Activated naive CD8-positive, alpha-beta T cell (primary cell): ENCODE data around the gene RANBP6.
"Not testable (repeated sequence)": the region's sequence is repeated elsewhere in the genome, so short reads cannot be mapped to it uniquely, and the experiment has no call there.

Experiments used
- H3K27ac Mint-ChIP-seq: one replicate; pipeline ENCODE4 v1.8.0; 2021; ENCODE audit warnings: mixed read lengths
- H3K27me3 Mint-ChIP-seq: one replicate; pipeline ENCODE4 v1.8.0; 2021; ENCODE audit warnings: mixed read lengths
- H3K36me3 Mint-ChIP-seq: one replicate; pipeline ENCODE4 v1.8.0; 2021; ENCODE audit warnings: mixed read lengths
- H3K4me1 Mint-ChIP-seq: one replicate; pipeline ENCODE4 v1.8.0; 2021; ENCODE audit warnings: low read depth, mixed read lengths
- H3K4me3 Mint-ChIP-seq: one replicate; pipeline ENCODE4 v1.8.0; 2021; ENCODE audit warnings: mild to moderate bottlenecking, mixed read lengths
- H3K9me3 Mint-ChIP-seq: one replicate; pipeline ENCODE4 v1.8.0; 2021; ENCODE audit warnings: low read depth, mixed read lengths

Gene RANBP6

DNA sequence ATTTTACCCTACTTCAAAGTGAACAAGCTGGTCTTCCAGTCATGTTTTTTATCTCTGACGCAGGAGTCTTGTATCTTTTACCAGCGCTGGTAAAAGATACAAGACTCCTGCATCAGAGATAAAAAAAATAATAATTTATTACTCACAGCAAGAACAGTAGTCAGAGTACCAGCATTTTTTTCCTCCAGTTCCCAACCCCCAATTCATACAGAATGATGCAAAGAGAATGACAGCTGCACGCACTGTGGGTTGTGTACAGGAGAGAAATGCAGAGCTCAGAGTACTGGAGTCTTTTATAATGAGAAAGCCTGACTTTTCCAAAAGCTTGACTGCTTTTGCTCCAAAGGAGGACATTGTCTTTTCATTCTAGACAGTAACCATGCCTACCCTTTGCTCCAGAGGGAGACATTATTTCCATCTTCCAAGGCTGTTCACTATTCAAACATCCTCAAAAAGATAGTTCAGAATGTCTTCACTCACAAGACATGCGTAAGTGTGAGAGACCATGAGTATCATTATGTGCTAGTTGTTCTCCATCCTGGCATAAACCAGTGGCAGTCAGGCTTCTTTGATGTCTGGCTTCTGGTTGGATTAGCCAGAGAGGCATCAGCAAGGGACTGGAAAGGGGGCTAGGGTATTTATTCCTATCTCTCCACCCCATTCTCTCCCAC, 14.3 kb upstream of the RANBP6 start:
- peaks cover 3% of the 10 kb centered on the region for H3K27me3 Mint-ChIP-seq
- H3K9me3 Mint-ChIP-seq = no peaks in the 10 kb centered on the region

DNA sequence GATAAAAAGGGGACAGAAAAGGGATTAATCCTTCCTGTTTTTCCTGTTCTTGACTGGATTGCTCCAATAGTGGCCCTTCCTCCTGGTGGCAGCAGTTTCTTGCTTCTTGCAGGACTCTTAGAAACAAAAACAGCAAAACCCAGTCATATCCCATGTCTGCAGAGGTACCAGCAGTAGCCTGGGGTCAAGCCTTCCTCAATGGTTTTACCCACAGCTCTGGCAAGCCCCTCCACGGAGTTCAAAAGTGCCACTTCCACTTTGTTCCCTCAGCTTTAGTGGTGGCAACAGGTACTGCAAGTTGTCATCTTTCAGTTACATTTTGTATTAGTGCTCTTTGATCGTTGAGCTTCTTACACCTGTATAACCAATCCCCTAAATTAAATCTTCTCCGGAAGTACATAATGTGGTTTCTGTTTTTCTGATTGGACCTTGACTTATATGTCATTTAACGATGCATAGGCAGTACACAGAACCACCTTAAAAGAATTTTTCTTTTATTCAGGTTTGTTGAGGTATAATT, 8.7 kb upstream of the RANBP6 start:
- Mint-ChIP-seq H3K27ac (no peak overlapping the region), H3K9me3 (no peaks in the 10 kb centered on the region)

More for the DNA sequence above, 14.3 kb upstream of the RANBP6 start:
- H3K27ac Mint-ChIP-seq = no peak overlapping the region
- H3K36me3 Mint-ChIP-seq = no peaks in the 10 kb centered on the region
- H3K4me3 Mint-ChIP-seq = no peak overlapping the region
- no peaks in the 10 kb centered on the region for H3K4me1 Mint-ChIP-seq

DNA sequence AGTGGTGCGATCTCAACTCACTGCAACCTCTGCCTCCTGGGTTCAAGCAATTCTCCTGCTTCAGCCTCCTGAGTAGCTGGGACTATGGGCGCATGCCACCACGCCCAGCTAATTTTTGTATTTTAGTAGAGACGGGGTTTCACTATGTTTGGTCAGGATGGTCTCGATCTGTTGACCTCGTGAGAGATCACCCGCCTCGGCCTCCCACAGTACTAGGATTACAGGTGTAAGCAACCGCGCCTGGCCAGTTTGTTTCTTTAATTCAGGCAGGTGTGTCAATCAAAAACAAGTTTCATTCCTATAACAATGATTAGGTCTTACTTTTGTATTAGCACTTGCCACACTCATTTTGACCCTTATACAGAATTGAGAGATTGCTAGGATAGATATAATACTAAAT, 1.6 kb upstream of the RANBP6 start:
- peaks cover 32% of the 10 kb centered on the region for H3K4me1 Mint-ChIP-seq
- H3K27ac Mint-ChIP-seq, H3K9me3 Mint-ChIP-seq, H3K27me3 Mint-ChIP-seq, H3K4me3 Mint-ChIP-seq: not testable (repeated sequence)
- H3K36me3 Mint-ChIP-seq = peaks cover 21% of the 10 kb centered on the region

More for the DNA sequence above, 8.7 kb upstream of the RANBP6 start:
- Mint-ChIP-seq H3K4me3 (no peak overlapping the region), H3K4me1 (peaks cover 2% of the 10 kb centered on the region), H3K36me3 (no peaks in the 10 kb centered on the region), H3K27me3 (no peaks in the 10 kb centered on the region)

DNA sequence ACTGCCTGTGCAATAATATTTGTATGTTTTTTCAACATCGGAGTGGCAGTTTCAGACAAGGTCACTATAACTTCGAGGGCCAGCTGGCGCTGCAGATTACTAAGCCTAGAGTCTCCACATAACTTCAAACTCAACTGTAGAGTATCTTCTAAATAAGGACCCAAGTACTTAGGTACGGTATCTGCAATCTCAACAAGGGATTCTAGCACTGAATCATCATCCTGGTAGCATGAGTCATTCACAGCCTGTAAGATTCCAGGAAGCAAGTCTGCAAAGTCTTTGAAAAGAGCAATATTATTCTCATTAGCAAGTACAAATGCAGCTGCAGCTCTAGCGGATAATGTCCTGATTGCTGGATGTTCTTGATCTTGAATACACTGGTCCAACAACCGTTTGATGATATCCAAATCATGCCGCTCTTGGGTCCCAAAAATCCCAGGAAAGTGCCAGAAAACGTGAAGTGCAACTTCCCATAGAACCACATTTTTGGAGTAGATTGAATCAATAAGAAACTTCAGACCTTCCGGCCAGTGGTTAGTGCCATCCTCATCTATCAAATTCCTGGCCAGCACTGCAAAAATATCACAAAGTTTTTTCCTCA, 654 bp downstream of the RANBP6 start:
- peak overlapping the region; percentile 97 for H3K27ac Mint-ChIP-seq
- peak overlapping the region; percentile 98 for H3K4me3 Mint-ChIP-seq
- peaks cover 30% of the 10 kb centered on the region for H3K36me3 Mint-ChIP-seq
- H3K27me3 Mint-ChIP-seq = no peaks in the 10 kb centered on the region
- peaks cover 10% of the 10 kb centered on the region for H3K9me3 Mint-ChIP-seq
- H3K4me1 Mint-ChIP-seq = peaks cover 41% of the 10 kb centered on the region

DNA sequence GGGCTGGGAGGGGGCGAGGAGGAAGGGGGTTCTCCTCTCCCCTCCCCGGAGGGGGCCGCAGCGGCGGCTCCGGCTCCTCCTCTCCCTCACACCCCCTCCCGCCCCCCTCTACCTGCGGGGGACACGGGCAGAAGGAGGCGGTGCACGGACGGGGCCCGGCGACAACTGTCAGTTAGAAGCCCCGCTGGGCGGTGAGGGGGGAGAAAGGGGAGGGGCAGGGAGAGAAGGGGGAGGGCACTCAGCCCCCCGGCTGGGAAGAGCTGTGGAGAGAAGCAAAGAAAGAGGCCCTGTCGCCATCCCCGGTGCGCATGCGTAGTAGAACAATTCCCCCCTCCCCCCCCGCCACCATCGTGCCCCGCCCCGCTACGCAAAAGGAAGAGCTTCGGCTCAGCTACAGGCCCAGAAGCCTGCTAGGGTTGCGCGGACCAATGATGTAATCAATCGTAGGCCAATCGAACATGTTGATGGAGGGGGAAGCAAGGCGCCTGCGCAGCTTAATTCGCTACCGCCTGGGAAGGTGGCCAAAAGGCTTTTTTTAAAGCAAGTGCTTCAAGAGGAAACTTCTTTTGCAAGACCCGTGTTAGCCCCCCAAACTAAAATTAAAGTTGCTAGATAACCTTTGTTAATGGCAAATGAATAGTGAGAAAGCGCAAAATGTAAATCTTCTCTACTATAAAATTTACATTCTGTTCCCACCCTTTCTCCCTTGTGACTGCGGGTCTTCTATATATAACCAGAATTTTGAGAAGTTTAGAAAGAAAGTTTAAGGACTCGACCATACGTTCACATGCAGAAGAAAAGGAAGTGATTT, 7.0 kb downstream of the RANBP6 start:
- Mint-ChIP-seq H3K27ac (peak overlapping the region; percentile 83), H3K27me3 (no peaks in the 10 kb centered on the region), H3K9me3 (peaks cover 10% of the 10 kb centered on the region), H3K4me3 (peak overlapping the region; percentile 85), H3K36me3 (peaks cover 26% of the 10 kb centered on the region), H3K4me1 (peaks cover 58% of the 10 kb centered on the region)

DNA sequence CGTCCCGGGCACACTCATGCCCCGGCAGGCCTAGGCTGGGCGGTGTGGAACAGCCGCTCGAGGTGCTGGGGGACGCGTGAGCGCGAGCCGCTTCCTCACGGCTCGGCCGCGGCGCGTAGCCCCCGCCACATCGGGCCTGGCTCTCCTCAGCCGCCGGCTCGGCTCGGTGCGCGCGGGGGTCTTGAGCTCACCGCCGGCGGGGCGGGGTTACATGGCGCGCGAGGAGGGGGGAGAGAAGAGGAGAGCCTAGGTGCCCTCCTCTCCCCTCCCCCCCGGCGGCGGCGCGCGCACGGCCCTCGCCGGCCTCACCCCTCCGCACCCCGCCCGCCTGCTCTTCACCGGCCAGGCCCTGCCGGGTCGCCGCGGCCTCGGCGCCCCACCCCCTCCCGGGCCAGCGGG, 7.7 kb downstream of the RANBP6 start:
- peak overlapping the region; percentile 95 for H3K4me3 Mint-ChIP-seq
- peaks cover 57% of the 10 kb centered on the region for H3K4me1 Mint-ChIP-seq
- H3K27me3 Mint-ChIP-seq = no peaks in the 10 kb centered on the region
- H3K9me3 Mint-ChIP-seq = peaks cover 7% of the 10 kb centered on the region
- H3K27ac Mint-ChIP-seq = no peak overlapping the region
- peaks cover 20% of the 10 kb centered on the region for H3K36me3 Mint-ChIP-seq

DNA sequence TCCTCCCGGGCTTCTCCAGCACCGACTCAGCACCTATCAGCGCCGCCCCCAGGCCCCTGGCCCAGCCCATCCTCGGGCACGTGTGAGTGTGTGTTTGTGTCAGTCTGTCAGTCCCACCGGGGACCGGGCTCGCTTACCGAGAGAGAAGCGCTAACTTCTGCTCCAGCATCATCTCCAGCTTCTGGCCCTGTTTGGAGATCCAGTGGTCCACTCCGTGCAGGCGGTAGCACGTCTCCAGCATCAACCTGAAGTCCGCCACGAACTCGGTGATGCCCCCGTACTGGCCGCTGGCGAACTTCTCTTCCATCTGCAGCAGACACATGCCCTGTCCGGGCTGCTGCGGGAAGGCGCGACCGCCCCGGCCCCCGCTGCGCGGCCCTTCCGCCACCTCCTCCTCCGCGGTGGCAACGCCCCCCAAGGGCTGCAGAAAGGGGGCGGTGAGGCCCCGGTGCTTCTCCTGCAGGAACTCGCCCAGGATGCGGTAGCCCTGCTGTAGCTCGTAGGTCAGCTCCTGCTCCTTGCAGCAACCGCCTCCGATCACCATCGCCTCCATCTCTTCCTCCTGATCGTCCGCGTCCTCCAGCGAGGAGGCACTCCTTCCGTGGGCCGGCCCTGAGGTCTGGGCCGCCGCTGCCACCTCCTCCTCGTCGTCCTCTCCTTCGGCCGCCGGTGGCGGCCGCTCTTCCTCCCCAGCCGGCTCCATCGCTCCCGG, 8.2 kb downstream of the RANBP6 start:
- peaks cover 6% of the 10 kb centered on the region for H3K9me3 Mint-ChIP-seq
- peak overlapping the region; percentile 95 for H3K4me3 Mint-ChIP-seq
- H3K27me3 Mint-ChIP-seq = no peaks in the 10 kb centered on the region
- H3K27ac Mint-ChIP-seq = peak overlapping the region; percentile 79
- H3K36me3 Mint-ChIP-seq = peaks cover 14% of the 10 kb centered on the region
- peaks cover 58% of the 10 kb centered on the region for H3K4me1 Mint-ChIP-seq

DNA sequence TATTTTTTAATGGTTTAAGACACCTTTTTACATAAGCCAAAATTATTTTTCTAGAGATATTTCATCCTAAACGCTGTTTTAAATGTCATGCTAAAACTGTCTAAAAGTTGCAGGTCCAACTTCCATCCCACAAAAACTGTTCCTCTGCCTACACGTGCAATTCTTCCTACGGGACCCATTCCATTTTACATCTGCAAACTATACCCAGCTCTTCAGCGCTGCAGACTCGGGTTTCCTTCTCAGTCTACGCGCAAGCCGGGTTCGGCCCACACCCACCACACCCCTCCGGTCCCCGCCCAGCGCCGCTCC, 8.7 kb downstream of the RANBP6 start:
- peaks cover 60% of the 10 kb centered on the region for H3K4me1 Mint-ChIP-seq
- H3K9me3 Mint-ChIP-seq = peaks cover 1% of the 10 kb centered on the region
- peak overlapping the region; percentile 79 for H3K27ac Mint-ChIP-seq
- H3K4me3 Mint-ChIP-seq = peak overlapping the region; percentile 95
- H3K36me3 Mint-ChIP-seq = peaks cover 12% of the 10 kb centered on the region
- H3K27me3 Mint-ChIP-seq = no peaks in the 10 kb centered on the region

DNA sequence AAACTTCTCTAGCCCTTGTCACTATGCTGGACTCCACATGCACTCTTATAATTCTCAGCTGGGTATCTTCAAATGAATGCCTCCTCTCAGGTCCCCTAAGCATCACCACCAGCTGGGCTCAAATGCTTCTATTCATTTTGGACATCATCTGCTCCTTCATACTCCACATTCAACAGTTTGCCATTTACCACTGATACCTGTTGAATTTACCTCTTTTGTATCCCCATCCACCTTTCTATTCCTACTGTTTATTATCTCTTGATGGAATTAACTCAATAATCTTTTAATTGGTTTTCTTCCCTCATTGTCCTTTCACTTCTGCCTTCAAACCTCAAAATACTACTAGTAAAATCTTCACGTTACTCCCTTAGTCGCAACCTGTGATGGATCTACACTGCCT, 14.5 kb downstream of the RANBP6 start:
- Mint-ChIP-seq H3K27me3 (no peaks in the 10 kb centered on the region), H3K4me3 (no peak overlapping the region), H3K9me3 (no peaks in the 10 kb centered on the region), H3K4me1 (peaks cover 69% of the 10 kb centered on the region), H3K36me3 (peaks cover 8% of the 10 kb centered on the region), H3K27ac (no peak overlapping the region)

DNA sequence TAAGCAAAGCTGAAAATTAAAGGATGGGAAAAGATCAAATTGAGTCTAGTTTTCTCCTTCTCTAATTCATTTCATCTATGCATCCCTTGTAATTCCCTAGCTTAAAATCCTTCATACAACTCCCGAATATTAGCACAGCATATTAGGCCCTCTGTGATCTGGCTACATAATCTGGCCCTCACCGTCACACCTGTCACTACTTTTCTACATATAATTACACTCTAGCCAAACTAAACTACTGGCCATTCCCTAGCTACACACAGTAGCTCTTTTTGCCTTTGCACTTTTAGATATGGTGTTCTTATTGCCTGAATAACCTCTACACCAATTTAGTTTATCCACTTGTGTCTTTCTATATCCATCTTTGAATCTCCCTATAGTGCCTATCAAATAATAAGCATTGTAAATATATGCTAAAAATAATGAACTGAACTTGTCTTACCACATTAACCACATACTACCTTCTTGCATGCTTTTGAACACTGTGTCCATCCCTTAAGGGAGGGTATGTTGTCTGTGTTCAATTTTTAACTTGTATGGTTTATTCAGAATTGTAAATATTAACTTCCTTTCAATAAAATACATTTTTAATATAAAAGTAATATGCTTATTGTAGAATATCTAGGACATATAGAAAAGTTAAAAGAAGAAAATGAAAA, 15.9 kb downstream of the RANBP6 start:
- Mint-ChIP-seq H3K27ac (no peak overlapping the region), H3K4me3 (no peak overlapping the region), H3K4me1 (peaks cover 72% of the 10 kb centered on the region), H3K36me3 (peaks cover 8% of the 10 kb centered on the region), H3K9me3 (no peaks in the 10 kb centered on the region), H3K27me3 (no peaks in the 10 kb centered on the region)

DNA sequence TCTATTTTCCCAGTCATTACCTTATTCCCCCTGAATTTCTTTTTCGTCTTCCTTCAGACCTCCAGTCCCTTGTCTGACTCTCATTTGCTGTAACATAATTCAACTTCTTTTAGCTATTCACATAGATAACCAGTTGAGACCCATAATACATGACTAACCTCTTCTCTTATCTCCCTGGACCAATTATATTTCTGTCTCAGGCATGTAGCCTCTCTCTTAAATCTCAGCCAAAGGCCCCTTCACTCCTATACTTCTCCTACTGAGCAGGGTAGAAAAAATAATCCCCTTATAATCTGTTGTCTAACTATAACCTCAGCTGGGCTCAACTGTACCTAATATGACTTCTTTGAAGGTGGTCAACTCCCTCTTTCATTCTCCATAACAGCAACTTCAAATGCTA, 20.9 kb downstream of the RANBP6 start:
- Mint-ChIP-seq H3K9me3 (no peaks in the 10 kb centered on the region), H3K27me3 (no peaks in the 10 kb centered on the region), H3K4me1 (peaks cover 56% of the 10 kb centered on the region), H3K27ac (peak overlapping the region; percentile 30), H3K36me3 (peaks cover 5% of the 10 kb centered on the region), H3K4me3 (no peak overlapping the region)

DNA sequence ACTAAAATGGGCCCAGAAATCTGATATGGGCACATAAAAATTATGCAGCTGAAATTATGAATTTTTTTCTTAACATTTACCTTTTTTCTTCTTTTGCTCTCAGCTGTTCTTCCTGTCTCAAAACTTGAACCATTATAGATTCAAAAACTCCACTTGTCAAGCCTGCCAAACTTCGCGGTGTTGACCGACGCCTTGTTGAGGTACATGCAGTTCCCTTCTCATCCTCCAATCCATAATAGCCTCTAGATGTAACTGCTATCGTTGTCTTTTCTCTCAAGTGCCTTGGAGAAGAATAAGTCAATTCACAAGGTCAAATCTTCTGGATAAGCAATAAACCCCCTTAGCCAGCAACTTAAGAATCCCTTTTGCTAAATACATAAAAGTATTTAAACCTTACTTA, 27.2 kb downstream of the RANBP6 start:
- H3K27me3 Mint-ChIP-seq = no peaks in the 10 kb centered on the region
- no peak overlapping the region for H3K27ac Mint-ChIP-seq
- no peaks in the 10 kb centered on the region for H3K9me3 Mint-ChIP-seq
- peaks cover 16% of the 10 kb centered on the region for H3K36me3 Mint-ChIP-seq
- peaks cover 20% of the 10 kb centered on the region for H3K4me1 Mint-ChIP-seq
- no peak overlapping the region for H3K4me3 Mint-ChIP-seq

DNA sequence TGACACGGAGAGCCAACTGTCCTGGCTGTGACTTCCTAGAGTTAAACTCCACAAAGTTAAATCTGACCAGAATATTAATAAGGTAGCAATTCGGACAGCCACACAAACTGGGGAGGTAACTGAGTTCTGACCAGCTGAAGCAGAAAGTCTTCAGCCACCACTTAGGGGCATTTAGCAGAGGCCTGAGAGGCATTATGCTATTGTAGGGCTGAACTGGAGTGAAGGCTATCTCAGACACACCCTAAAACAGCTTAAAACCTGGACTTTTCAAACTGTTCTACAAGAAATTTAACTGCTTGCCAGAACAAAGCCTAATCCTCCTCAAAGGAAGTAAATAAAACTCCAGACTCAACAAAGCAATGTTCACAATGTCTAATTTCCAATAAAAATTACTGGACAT, 32.4 kb downstream of the RANBP6 start:
- H3K27me3 Mint-ChIP-seq = no peaks in the 10 kb centered on the region
- peaks cover 10% of the 10 kb centered on the region for H3K36me3 Mint-ChIP-seq
- no peak overlapping the region for H3K4me3 Mint-ChIP-seq
- H3K27ac Mint-ChIP-seq = no peak overlapping the region
- H3K9me3 Mint-ChIP-seq = no peaks in the 10 kb centered on the region
- peaks cover 15% of the 10 kb centered on the region for H3K4me1 Mint-ChIP-seq

DNA sequence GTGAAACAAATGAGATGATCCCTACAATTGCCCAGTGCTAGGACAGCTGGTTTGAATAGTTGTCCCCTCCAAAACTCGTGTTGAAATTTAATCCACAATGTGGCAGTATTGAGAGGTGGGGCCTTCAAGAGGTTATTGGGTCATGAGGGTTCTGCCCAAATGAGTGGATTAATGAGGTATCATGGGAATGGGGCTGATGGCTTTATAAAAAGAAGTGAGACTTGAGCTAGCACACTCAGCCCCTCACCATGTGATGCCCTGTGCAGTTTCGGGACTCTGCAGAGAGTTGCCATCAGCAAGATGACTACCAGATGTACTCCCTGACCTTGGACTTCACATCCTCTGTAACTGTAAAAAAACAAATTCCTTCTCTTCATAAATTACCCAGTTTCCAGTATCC, 33.1 kb downstream of the RANBP6 start:
- Mint-ChIP-seq H3K4me3 (no peak overlapping the region), H3K36me3 (peaks cover 10% of the 10 kb centered on the region), H3K27ac (no peak overlapping the region), H3K9me3 (no peaks in the 10 kb centered on the region), H3K27me3 (no peaks in the 10 kb centered on the region), H3K4me1 (peaks cover 15% of the 10 kb centered on the region)
